GM12878 (cell line): ENCODE data around the gene NFASC. TPM values are rescaled to one million over a fixed set of nuclear protein-coding genes. Genes with fewer than 3 reads are reported as not detected.

Experiments used
- ATAC-seq: fragments of 200-7000 bp; cut with Tn5 transposase; 3 replicates; pipeline ENCODE4 v1.9.1; 2020; ENCODE audit warnings: mild to moderate bottlenecking, moderate library complexity
- BruUV-seq: library from RNA; stranded (reverse); fragments of 400-500 nt; replicated peaks from 2 replicates; lab custom pipeline; 2021; lab: Mats Ljungman, UMichigan
- CTCF ChIA-PET: fragments of 300-600 bp; sonication (Branson Sonifier 250); formaldehyde crosslinking; extraction: SDS; loops from one replicate; lab custom pipeline; 2021; ENCODE audit warnings: inconsistent platforms; lab: Yijun Ruan, JAX
- POLR2A ChIA-PET: fragments of 350-600 bp; formaldehyde crosslinking; extraction: SDS; loops from one replicate; lab custom pipeline; 2021; ENCODE audit warnings: inconsistent platforms; lab: Charles Lee
- RAD21 ChIA-PET: fragments of 300-600 bp; sonication (Branson Sonifier 250); formaldehyde crosslinking; loops from one replicate; lab custom pipeline; 2023; ENCODE audit warnings: antibody characterized with exemption; ENCODE audit not compliant: unreplicated experiment; lab: Charles Lee
- SMC1A ChIA-PET: fragments of 300-600 bp; sonication (Branson Sonifier 250); formaldehyde crosslinking; loops from one replicate; lab custom pipeline; 2023; ENCODE audit not compliant: unreplicated experiment, uncharacterized antibody; lab: Charles Lee
- DNase-seq: peaks from one replicate; pipeline ENCODE4 v3.0.0-alpha.2; 2011; ENCODE audit warnings: low read depth, low spot score
- FAIRE-seq: peaks from 3 replicates; lab custom pipeline; 2011; peaks lifted over from hg19 to GRCh38; lab: Jason Lieb, UNC
- H2AFZ ChIP-seq: 2 replicates; pipeline ENCODE4 v1.6.0; 2011; ENCODE audit warnings: low read depth, low read length, control low read depth; ENCODE audit not compliant: control insufficient read depth
- H3K27ac ChIP-seq: 2 replicates; pipeline ENCODE4 v1.5.1; 2011; ENCODE audit warnings: control low read depth; ENCODE audit not compliant: control insufficient read depth, insufficient read depth
- H3K27me3 ChIP-seq, 2 experiments: replicated peaks in 1 of 2; 2 replicates each; pipeline versions ENCODE4 v1.6.0 to v1.6.1; 2011; ENCODE audit warnings: low read length in 1 of 2; ENCODE audit not compliant: control insufficient read depth in 2 of 2, insufficient read depth in 2 of 2
- H3K36me3 ChIP-seq, 2 experiments: 2 replicates each; pipeline ENCODE4 v1.5.1; 2011; ENCODE audit warnings: low read length in 1 of 2; ENCODE audit not compliant: control insufficient read depth in 2 of 2, insufficient read depth in 2 of 2
- H3K4me1 ChIP-seq: 2 replicates; pipeline ENCODE4 v1.6.1; 2011; ENCODE audit warnings: mild to moderate bottlenecking, low read length, moderate library complexity, mixed read lengths; ENCODE audit not compliant: control insufficient read depth, insufficient read depth
- H3K4me2 ChIP-seq: 2 replicates; pipeline ENCODE4 v1.6.0; 2011; ENCODE audit warnings: control low read depth; ENCODE audit not compliant: control insufficient read depth, insufficient read depth
- H3K4me3 ChIP-seq: fragments of 200-600 bp; sonication (generic); 2 replicates; pipeline ENCODE4 v1.5.1; 2016
- H3K79me2 ChIP-seq: 2 replicates; pipeline ENCODE4 v1.6.0; 2011; ENCODE audit warnings: low read length; ENCODE audit not compliant: control insufficient read depth, insufficient read depth
- H3K9ac ChIP-seq: 2 replicates; pipeline ENCODE4 v1.8.0; 2011; ENCODE audit warnings: low read length, control low read depth, mixed read lengths; ENCODE audit not compliant: control insufficient read depth, insufficient read depth
- H3K9me3 ChIP-seq: replicated peaks from 3 replicates; pipeline ENCODE4 v1.5.1; 2011; ENCODE audit warnings: mild to moderate bottlenecking, low read length; ENCODE audit not compliant: control insufficient read depth, insufficient read depth
- H4K20me1 ChIP-seq: 2 replicates; pipeline ENCODE4 v1.6.0; 2011; ENCODE audit not compliant: control insufficient read depth, insufficient read depth
- KLF5 ChIP-seq: fragments of 450-650 bp; IDR thresholded peaks from 2 replicates; pipeline ENCODE4 v1.6.1; 2014; ENCODE audit warnings: mild to moderate bottlenecking; ENCODE audit not compliant: partially characterized antibody
- LARP7 ChIP-seq: fragments of 450-650 bp; IDR thresholded peaks from 2 replicates; pipeline ENCODE4 v1.6.1; 2017; ENCODE audit warnings: mild to moderate bottlenecking
- MTA2 ChIP-seq: fragments of 450-650 bp; IDR thresholded peaks from 2 replicates; pipeline ENCODE4 v1.6.1; 2016; ENCODE audit warnings: low read depth, mild to moderate bottlenecking, moderate library complexity
- NFYA ChIP-seq: IDR thresholded peaks from 2 replicates; pipeline ENCODE4 v1.6.1; 2011; ENCODE audit warnings: low read depth, mild to moderate bottlenecking, low read length, improper control_type of control experiment, borderline replicate concordance
- RB1 ChIP-seq: fragments of 450-650 bp; formaldehyde crosslinking; IDR thresholded peaks from 2 replicates; pipeline ENCODE4 v1.6.1; 2017; ENCODE audit warnings: mild to moderate bottlenecking, borderline replicate concordance
- RBBP5 ChIP-seq: fragments of 200-600 bp; sonication (generic); conservative IDR thresholded peaks from 2 replicates; pipeline ENCODE4 v1.6.1; 2016
- SPI1 ChIP-seq: IDR thresholded peaks from 2 replicates; pipeline ENCODE4 v1.6.1; 2011; ENCODE audit warnings: low read depth, mild to moderate bottlenecking, low read length, moderate library complexity, borderline replicate concordance; ENCODE audit not compliant: insufficient read depth
- WGBS: methylation state at CpG from one replicate; pipeline ENCODE4 v1.1.6; 2016; ENCODE audit warnings: low lambda C conversion rate; ENCODE audit not compliant: insufficient replicate concordance, insufficient coverage; ENCODE audit errors: missing lambda C conversion rate; 5-methylcytosine and 5-hydroxymethylcytosine counted together
- in situ Hi-C: fragments of 300-500 bp; cut with MboI; formaldehyde crosslinking; loops from 9 replicates; pipeline ENCODE4 v1.14.3; 2018; ENCODE audit warnings: mixed read lengths
- intact Hi-C: fragments of 100-400 bp; cut with micrococcal nuclease; formaldehyde crosslinking; loops from one replicate; pipeline ENCODE4 v1.14.2; 2022; ENCODE audit not compliant: unreplicated experiment
- polyA plus RNA-seq, 11 experiments: library from polyadenylated mRNA; depleted of rRNA in 4 of 11; unstranded in 6 of 11; stranded (reverse) in 5 of 11; fragments of >200 nt; fragmentation: Nextera tagmentation in 4 of 11; fragmentation: Illumina TruSeq in 1 of 11; extraction: Ambion mirVana in 4 of 11; extraction: Trizol in 1 of 11; gene quantifications; 1 replicate in 1 of 11; 2 replicates in 10 of 11; pipeline versions ENCODE4 v1.2.1 to v1.2.3, GENCODE V29; 2011 to 2016; ENCODE audit warnings: inconsistent platforms in 2 of 11, missing spikeins in 2 of 11, low read depth in 1 of 11
- total RNA-seq, 4 experiments: library from RNA; depleted of rRNA in 3 of 4; stranded (reverse); fragments of >200 nt in 3 of 4; fragmentation: Illumina TruSeq in 1 of 4; extraction: Trizol in 1 of 4; gene quantifications; 2 replicates each; pipeline versions ENCODE4 v1.2.1 to v1.2.3, GENCODE V29; 2013 to 2021

Gene NFASC
- total and polyA plus RNA-seq, 10 of the 15 experiments (the other 5 are each of a cell fraction or from before 2014, with no cell fraction given) = 0.04 to 0.31 (median 0.12) TPM; not detected in 4

- no peak overlapping the region for H2AFZ ChIP-seq
- ChIA-PET POLR2A (no interaction called here), RAD21 (no interaction called here), SMC1A (no interaction called here), CTCF (no interaction called here)
- BruUV-seq = no TSS peak
- FAIRE-seq = no peak
- TF ChIP-seq NFYA (no peak), RB1 (no peak), LARP7 (no peak), SPI1 (no peak), RBBP5 (no peak), KLF5 (no peak)
- intact Hi-C loops = no loop called here
- no peak overlapping the region for H3K27ac ChIP-seq
- H3K36me3 ChIP-seq = no peaks in the 10 kb centered on the region
- peaks cover 0 to 20% of the 10 kb centered on the region in 2 experiments; a peak in 3 of 4 replicates for H3K27me3 ChIP-seq
- H3K4me3 ChIP-seq = no peak overlapping the region
- in situ Hi-C loops = no loop called here
- 44% methylated on average over 13 of the region's 13 CpGs for WGBS
- no peak overlapping the region for H3K9ac ChIP-seq
- H3K4me1 ChIP-seq = no peaks in the 10 kb centered on the region
- no peaks in the 10 kb centered on the region for H3K9me3 ChIP-seq
- ATAC-seq = no peak
- no peak overlapping the region for H3K4me2 ChIP-seq
- no peak for DNase-seq
- H4K20me1 ChIP-seq = no peaks in the 10 kb centered on the region
- no peaks in the 10 kb centered on the region for H3K79me2 ChIP-seq
Measured at GRCh38 chr1:205016584-205016983, 145.9 kb downstream of the NFASC start.

GRCh38 chr1:205017001-205017400 lies 146.3 kb downstream of the NFASC start:
- SMC1A ChIA-PET = no interaction called here
- H3K4me1 ChIP-seq = no peaks in the 10 kb centered on the region
- no peaks in the 10 kb centered on the region for H4K20me1 ChIP-seq
- no peak overlapping the region for H3K9ac ChIP-seq
- no peak overlapping the region for H2AFZ ChIP-seq
- no peak for DNase-seq
- CTCF ChIA-PET = no interaction called here
- POLR2A ChIA-PET = no interaction called here
- no peak overlapping the region for H3K4me3 ChIP-seq
- no peaks in the 10 kb centered on the region for H3K36me3 ChIP-seq
- WGBS = 23% methylated on average over 6 of the region's 6 CpGs
- FAIRE-seq = no peak
- in situ Hi-C loops (no loop called here), intact Hi-C loops (no loop called here)
- H3K27me3 ChIP-seq = peaks cover 0 to 20% of the 10 kb centered on the region in 2 experiments; a peak in 3 of 4 replicates
- no peaks in the 10 kb centered on the region for H3K79me2 ChIP-seq
- no peak overlapping the region for H3K4me2 ChIP-seq
- H3K27ac ChIP-seq = no peak overlapping the region
- no peak for ATAC-seq
- BruUV-seq = no TSS peak
- TF ChIP-seq MTA2 = no peak
- no peaks in the 10 kb centered on the region for H3K9me3 ChIP-seq
- RAD21 ChIA-PET = no interaction called here
